HepG2 (cell line): ENCODE data around the gene C19orf33. TPM values are rescaled to one million over a fixed set of nuclear protein-coding genes. Genes with fewer than 3 reads are reported as not detected.

Experiments used
- ARID3A ChIP-seq: IDR thresholded peaks from 2 replicates; pipeline ENCODE4 v1.6.1; 2012; ENCODE audit warnings: low read depth, low read length, improper control_type of control experiment
- GTF2F1 ChIP-seq: fragments of 150-350 bp; IDR thresholded peaks from 2 replicates; pipeline ENCODE4 v1.6.1; 2014; ENCODE audit warnings: low read length
- MIER3 ChIP-seq: IDR thresholded peaks from 2 replicates; pipeline ENCODE4 v1.6.1; 2016; ENCODE audit warnings: missing compliant biosample characterization, borderline replicate concordance
- MYPOP ChIP-seq: sonication (generic); formaldehyde crosslinking; IDR thresholded peaks from 2 replicates; pipeline ENCODE4 v1.8.1; 2023; ENCODE audit warnings: mild to moderate bottlenecking, moderate library complexity, missing genetic modification reagents
- NFYB ChIP-seq: sonication (generic); formaldehyde crosslinking; IDR thresholded peaks from 2 replicates; pipeline ENCODE4 v1.4.0; 2020; ENCODE audit warnings: missing genetic modification reagents
- PCBP1 ChIP-seq: fragments of 200-400 bp; formaldehyde crosslinking; IDR thresholded peaks from 2 replicates; pipeline ENCODE4 v1.6.1; 2017; ENCODE audit warnings: mild to moderate bottlenecking, low read depth, low read length, borderline replicate concordance
- SOX5 ChIP-seq: IDR thresholded peaks from 2 replicates; pipeline ENCODE4 v1.6.1; 2016; ENCODE audit warnings: borderline replicate concordance
- ZNF18 ChIP-seq: sonication (generic); formaldehyde crosslinking; IDR thresholded peaks from 2 replicates; pipeline ENCODE4 v1.8.0; 2022; ENCODE audit warnings: mild to moderate bottlenecking, missing genetic modification reagents; ENCODE audit not compliant: insufficient replicate concordance
- ZNF235 ChIP-seq: sonication (generic); formaldehyde crosslinking; IDR thresholded peaks from 2 replicates; pipeline ENCODE4 v1.8.1; 2023; ENCODE audit warnings: mild to moderate bottlenecking, missing genetic modification reagents, borderline replicate concordance
- ZNF615 ChIP-seq: sonication (generic); formaldehyde crosslinking; IDR thresholded peaks from 2 replicates; pipeline ENCODE4 v1.5.0; 2020; ENCODE audit warnings: mild to moderate bottlenecking, missing genetic modification reagents, borderline replicate concordance
- ZNF646 ChIP-seq: sonication (generic); formaldehyde crosslinking; IDR thresholded peaks from 2 replicates; pipeline ENCODE4 v1.9.0; 2021; ENCODE audit warnings: mild to moderate bottlenecking, missing genetic modification reagents
- ZNF652 ChIP-seq: IDR thresholded peaks from 2 replicates; pipeline ENCODE4 v1.6.1; 2016; ENCODE audit warnings: low read depth, borderline replicate concordance
- ZNF678 ChIP-seq: sonication (generic); formaldehyde crosslinking; IDR thresholded peaks from 2 replicates; pipeline ENCODE4 v1.4.0; 2020; ENCODE audit warnings: mild to moderate bottlenecking, missing genetic modification reagents
- polyA plus RNA-seq, 8 experiments: library from polyadenylated mRNA; depleted of rRNA in 3 of 8; stranded (reverse) in 7 of 8; unstranded in 1 of 8; fragments of >200 nt; fragmentation: Illumina TruSeq in 4 of 8; extraction: Trizol in 4 of 8; gene quantifications; 2 replicates each; pipeline versions ENCODE4 v1.2.1 to v1.2.3, GENCODE V29; 2011 to 2016; ENCODE audit warnings: low read depth in 4 of 8, missing spikeins in 1 of 8, mixed read lengths in 1 of 8; ENCODE audit not compliant: insufficient read depth in 1 of 8
- total RNA-seq, 5 experiments: library from RNA; depleted of rRNA; stranded (reverse); fragments of >200 nt; fragmentation: Illumina TruSeq; extraction: Trizol; gene quantifications; 2 replicates each; pipeline ENCODE4 v1.2.3, GENCODE V29; 2016; ENCODE audit warnings: low read depth in 1 of 5
- TF ChIP-seq, protein P1 (sequence below): sonication (generic); formaldehyde crosslinking; IDR thresholded peaks from 2 replicates; pipeline ENCODE4 v1.4.0; 2020; ENCODE audit warnings: missing genetic modification reagents, mild to moderate bottlenecking, borderline replicate concordance

The C19orf33 gene
- total and polyA plus RNA-seq, 2 of the 13 experiments (the other 11 are each of a cell fraction or from before 2014, with no cell fraction given): 2.5 to 3.3 TPM

GRCh38 chr19:38315657-38316476 is 11.8 kb downstream of the C19orf33 start, which contains the start of gene YIF1B (continued):
- no peak for TF ChIP-seq ARID3A
- TF ChIP-seq ZNF646 (CRISPR knock-in tag): no peak
- no peak for TF ChIP-seq ZNF615
- no peak for TF ChIP-seq PCBP1
- TF ChIP-seq ZNF18: peak; percentile 49
- TF ChIP-seq NFYB (CRISPR knock-in tag): peak; percentile 64
- no peak; the same call in 1 of the 2 replicates for TF ChIP-seq MIER3 (CRISPR knock-in tag)
- TF ChIP-seq GTF2F1: no peak
- no peak for TF ChIP-seq SOX5 (CRISPR knock-in tag)
- no peak for TF ChIP-seq ZNF652 (CRISPR knock-in tag)
- TF ChIP-seq, protein P1, sequence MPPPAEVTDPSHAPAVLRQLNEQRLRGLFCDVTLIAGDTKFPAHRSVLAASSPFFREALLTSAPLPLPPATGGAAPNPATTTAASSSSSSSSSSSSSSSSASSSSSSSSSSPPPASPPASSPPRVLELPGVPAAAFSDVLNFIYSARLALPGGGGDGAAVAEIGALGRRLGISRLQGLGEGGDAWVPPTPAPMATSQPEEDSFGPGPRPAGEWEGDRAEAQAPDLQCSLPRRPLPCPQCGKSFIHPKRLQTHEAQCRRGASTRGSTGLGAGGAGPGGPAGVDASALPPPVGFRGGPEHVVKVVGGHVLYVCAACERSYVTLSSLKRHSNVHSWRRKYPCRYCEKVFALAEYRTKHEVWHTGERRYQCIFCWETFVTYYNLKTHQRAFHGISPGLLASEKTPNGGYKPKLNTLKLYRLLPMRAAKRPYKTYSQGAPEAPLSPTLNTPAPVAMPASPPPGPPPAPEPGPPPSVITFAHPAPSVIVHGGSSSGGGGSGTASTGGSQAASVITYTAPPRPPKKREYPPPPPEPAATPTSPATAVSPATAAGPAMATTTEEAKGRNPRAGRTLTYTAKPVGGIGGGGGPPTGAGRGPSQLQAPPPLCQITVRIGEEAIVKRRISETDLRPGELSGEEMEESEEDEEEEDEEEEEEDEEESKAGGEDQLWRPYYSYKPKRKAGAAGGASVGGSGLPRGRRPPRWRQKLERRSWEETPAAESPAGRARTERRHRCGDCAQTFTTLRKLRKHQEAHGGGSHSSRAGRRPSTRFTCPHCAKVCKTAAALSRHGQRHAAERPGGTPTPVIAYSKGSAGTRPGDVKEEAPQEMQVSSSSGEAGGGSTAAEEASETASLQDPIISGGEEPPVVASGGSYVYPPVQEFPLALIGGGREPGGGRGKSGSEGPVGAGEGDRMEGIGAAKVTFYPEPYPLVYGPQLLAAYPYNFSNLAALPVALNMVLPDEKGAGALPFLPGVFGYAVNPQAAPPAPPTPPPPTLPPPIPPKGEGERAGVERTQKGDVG (CRISPR knock-in tag): no peak
- 0 out of 2 replicates have a peak, but pooled peaks have one; percentile 32 for TF ChIP-seq MYPOP (CRISPR knock-in tag)
- TF ChIP-seq ZNF235 (CRISPR knock-in tag): no peak
- no peak for TF ChIP-seq ZNF678 (CRISPR knock-in tag)
